Measurements from ENCODE around the gene FAM177B. TPM values are rescaled to one million over a fixed set of nuclear protein-coding genes. Genes with fewer than 3 reads are reported as not detected.

FAM177B gene
- polyA plus RNA-seq, 1 experiment = not detected

GRCh38 chr1:222791006-222791710 lies 54.2 kb downstream of the FAM177B start:
- H3K9me3 ChIP-seq (ENCODE audit: control insufficient read depth, insufficient read depth, low read length) = no peaks in the 10 kb centered on the region; the same call in 1 of the 2 replicates
- H3K27ac ChIP-seq (ENCODE audit: low read depth, low read length) = no peak overlapping the region
- no peak overlapping the region for H3K4me3 ChIP-seq (ENCODE audit: low read depth, low read length)
- CTCF ChIA-PET = interaction anchor here (0.6 to 7.2 kb wide), 6 partner anchors 40 to 349 kb away, joined by 3 to 118 read pairs (median 4); no protein-coding TSS in a partner anchor
- H3K27me3 ChIP-seq (ENCODE audit: control insufficient read depth, insufficient read depth, low read length) = peaks cover 9% of the 10 kb centered on the region
- POLR2A ChIA-PET = no interaction called here
- no peak for DNase-seq (ENCODE audit: low read depth, low spot score)
- no peak for TF ChIP-seq CTCF (IDR thresholded peaks at IDR 0.05; ENCODE audit: low read depth, low read length)

- ChIA-PET POLR2A (no interaction called here), CTCF (interaction anchor here (0.6 to 7.2 kb wide), 16 partner anchors 24 to 891 kb away, joined by 3 to 118 read pairs (median 4); no protein-coding TSS in a partner anchor)
- no peak for DNase-seq (ENCODE audit: low read depth, low spot score)
Measured at GRCh38 chr1:222792744-222793143, 55.7 kb downstream of the FAM177B start.

GRCh38 chr1:222794656-222795474 lies 57.9 kb downstream of the FAM177B start:
- Histone ChIP-seq H3K9me3 (ENCODE audit: control insufficient read depth, insufficient read depth, low read length) (no peaks in the 10 kb centered on the region; the same call in 1 of the 2 replicates), H3K27ac (ENCODE audit: low read depth, low read length) (no peak overlapping the region), H3K4me3 (ENCODE audit: low read depth, low read length) (no peak overlapping the region), H3K27me3 (ENCODE audit: control insufficient read depth, insufficient read depth, low read length) (no peaks in the 10 kb centered on the region)
- TF ChIP-seq CTCF (IDR thresholded peaks at IDR 0.05; ENCODE audit: low read depth, low read length) = no peak
- ChIA-PET POLR2A (no interaction called here), CTCF (interaction anchor here (1.9 to 7.2 kb wide), 3 partner anchors 287 to 329 kb away, joined by 13 to 118 read pairs (median 13); no protein-coding TSS in a partner anchor)
- DNase-seq (ENCODE audit: low read depth, low spot score) = no peak

More at GRCh38 chr1:222792744-222793143, 55.7 kb downstream of the FAM177B start:
- Histone ChIP-seq H3K27me3 (ENCODE audit: control insufficient read depth, insufficient read depth, low read length) (no peaks in the 10 kb centered on the region), H3K27ac (ENCODE audit: low read depth, low read length) (no peak overlapping the region), H3K9me3 (ENCODE audit: control insufficient read depth, insufficient read depth, low read length) (no peaks in the 10 kb centered on the region; the same call in 1 of the 2 replicates), H3K4me3 (ENCODE audit: low read depth, low read length) (no peak overlapping the region)
- peak; percentile 63 for TF ChIP-seq CTCF (IDR thresholded peaks at IDR 0.05; ENCODE audit: low read depth, low read length)

GRCh38 chr1:222798116-222798515 lies 61.1 kb downstream of the FAM177B start:
- CTCF ChIA-PET = interaction anchor here (0.6 to 2.4 kb wide), 10 partner anchors 38 to 345 kb away, joined by 3 to 23 read pairs (median 6); no protein-coding TSS in a partner anchor
- POLR2A ChIA-PET = interaction anchor here (0.7 kb wide), 2 partner anchors 166 to 199 kb away, joined by 6 to 7 read pairs; no protein-coding TSS in a partner anchor
- H3K27ac ChIP-seq (ENCODE audit: low read depth, low read length) = no peak overlapping the region
- H3K27me3 ChIP-seq (ENCODE audit: control insufficient read depth, insufficient read depth, low read length) = no peaks in the 10 kb centered on the region
- H3K4me3 ChIP-seq (ENCODE audit: low read depth, low read length) = no peak overlapping the region
- H3K9me3 ChIP-seq (ENCODE audit: control insufficient read depth, insufficient read depth, low read length) = no peaks in the 10 kb centered on the region; the same call in 1 of the 2 replicates
- no peak for DNase-seq (ENCODE audit: low read depth, low spot score)
- TF ChIP-seq CTCF (IDR thresholded peaks at IDR 0.05; ENCODE audit: low read depth, low read length) = no peak
